RPMI7951 (cell line): ENCODE data around the gene RBM38. TPM values are rescaled to one million over a fixed set of nuclear protein-coding genes. Genes with fewer than 3 reads are reported as not detected.

Source experiments
- DNase-seq: peaks from one replicate; pipeline ENCODE4 v3.0.0-alpha.2; 2012; ENCODE audit warnings: low read depth
- total RNA-seq: library from RNA; depleted of rRNA; stranded (reverse); fragments of >200 nt; shearing (Covaris generic); gene quantifications from 2 replicates; pipeline ENCODE4 v1.2.3, GENCODE V29; 2014; rRNA removed

RBM38 gene
- total RNA-seq, 1 experiment from 2014 or later: 10.3 TPM

GRCh38 chr20:57450931-57451330 is 59.7 kb downstream of the RBM38 start:
- DNase-seq: no peak

GRCh38 chr20:57451431-57451794 is 60.2 kb downstream of the RBM38 start:
- DNase-seq: no peak

- DNase-seq: no peak
Observed at GRCh38 chr20:57451795-57452661, 60.8 kb downstream of the RBM38 start.

DNA sequence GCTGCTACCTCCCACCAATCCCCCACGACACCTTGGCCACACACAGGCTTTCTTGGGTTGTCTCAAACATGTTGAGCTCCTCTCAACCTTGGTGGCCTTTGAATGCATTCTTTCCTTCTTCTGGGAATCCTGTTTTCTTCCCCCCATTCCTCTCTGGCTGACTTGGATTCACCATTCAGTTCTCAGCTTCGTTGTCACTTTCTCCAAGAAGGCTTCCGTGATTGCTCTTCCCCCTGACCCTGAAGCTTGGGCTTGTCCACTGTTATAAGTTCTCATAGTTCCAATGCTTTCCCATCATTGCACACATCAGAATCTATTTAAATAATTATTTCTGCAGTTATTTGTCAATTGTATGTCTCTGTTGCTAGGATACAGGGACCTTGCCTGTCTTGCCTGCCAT is 64.2 kb downstream of the RBM38 start:
- no peak for DNase-seq

DNA sequence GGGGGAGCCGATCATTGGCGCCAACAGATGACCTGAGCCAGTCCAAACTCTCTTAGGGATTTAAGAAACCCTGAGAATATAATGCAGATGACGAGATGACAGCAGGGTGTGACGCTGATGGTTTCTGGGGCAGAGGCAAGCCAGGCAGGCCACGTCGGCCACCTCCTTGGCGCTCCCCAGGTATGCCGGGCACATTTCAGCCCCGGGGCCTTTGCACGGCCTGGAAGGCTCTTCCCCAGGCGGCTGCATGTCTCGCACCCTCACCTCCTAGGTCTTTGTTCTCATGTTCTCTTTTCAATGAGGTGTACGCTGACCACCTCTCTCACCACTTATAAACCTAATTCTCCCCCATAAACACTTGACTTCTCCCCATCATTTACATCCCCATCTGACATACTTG is 64.9 kb downstream of the RBM38 start:
- no peak for DNase-seq

DNA sequence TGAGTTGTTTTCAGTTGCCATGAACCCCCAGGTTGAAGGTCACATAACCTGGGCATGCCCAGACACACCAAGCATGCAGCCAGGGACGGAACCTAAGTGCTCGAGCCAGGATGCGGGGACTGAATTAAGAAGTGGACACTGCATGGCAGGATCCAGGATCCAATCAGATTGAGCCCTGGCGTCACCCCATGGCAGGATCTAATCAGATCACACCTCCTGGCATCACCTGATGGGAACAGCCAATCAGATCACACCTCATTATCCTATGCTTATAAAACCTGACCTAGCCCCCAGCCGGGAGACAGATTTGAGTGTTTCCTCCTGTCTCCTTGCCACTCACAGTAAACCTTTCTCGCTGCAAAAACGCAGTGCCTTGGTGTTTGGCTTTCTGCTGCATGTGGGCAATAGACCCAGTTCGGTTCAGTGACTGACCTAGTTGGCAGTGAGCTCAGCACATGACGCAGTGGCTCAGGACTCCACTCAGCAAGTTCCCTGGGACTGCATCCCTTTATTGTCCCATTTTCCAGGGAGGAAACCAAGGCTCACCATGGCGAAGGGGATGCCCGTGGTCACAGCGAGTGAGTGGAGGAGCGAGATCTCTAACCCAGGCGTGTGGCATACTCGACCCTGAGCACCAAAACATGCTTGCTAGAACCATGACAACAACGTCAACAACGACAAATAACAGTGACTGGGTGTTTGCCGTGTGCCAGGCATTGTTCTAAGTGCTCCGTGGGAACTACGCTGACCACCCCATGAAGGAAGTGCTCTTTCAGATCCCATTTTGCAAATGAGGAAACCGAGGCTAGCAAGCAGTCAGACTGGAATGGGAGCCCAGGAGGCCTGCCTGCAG is 66.3 kb downstream of the RBM38 start:
- no peak for DNase-seq

GRCh38 chr20:57458400-57459160 is 67.4 kb downstream of the RBM38 start:
- no peak for DNase-seq

Other genes with a start within 250 kb of the RBM38 start
- 0.96 and 0.98 TPM in 2 replicates for gene BMP7, start 124.8 kb upstream of the RBM38 start, total RNA-seq
- gene SPO11, start 61.6 kb upstream of the RBM38 start, total RNA-seq: not detected in 2 replicates
- gene RAE1, start 40.1 kb upstream of the RBM38 start, total RNA-seq: 76.5 and 83.9 TPM in 2 replicates
- not detected in 2 replicates for gene CTCFL, start 133.7 kb downstream of the RBM38 start, total RNA-seq
- gene PCK1, start 169.7 kb downstream of the RBM38 start, total RNA-seq: not detected in 2 replicates
- gene ZBP1, start 229.0 kb downstream of the RBM38 start, total RNA-seq: not detected in 2 replicates